HG03039 (cell line): Measurements from ENCODE around the gene MVP.
"Not testable (repeated sequence)": the region's sequence is repeated elsewhere in the genome, so short reads cannot be mapped to it uniquely, and the experiment has no call there.

Source experiments
- ATAC-seq: cut with Tn5 transposase; IDR thresholded peaks from one replicate; pipeline ENCODE4 v1.9.1; 2021; ENCODE audit warnings: mild to moderate bottlenecking, moderate library complexity; ENCODE audit not compliant: unreplicated experiment

Gene MVP

GRCh38 chr16:29814592-29814991 lies 5.7 kb upstream of the MVP start:
- no peak for ATAC-seq

- ATAC-seq = no peak
These were observed 5.1 kb upstream of the MVP start for GRCh38 chr16:29815032-29815721.

- ATAC-seq = peak; percentile 45
These were observed 4.2 kb upstream of the MVP start, which contains the start of gene PAGR1 for GRCh38 chr16:29815793-29816693. PAGR1 (plus strand) TSS chr16:29816152; CDS start chr16:29816526, 374 bp downstream.

- ATAC-seq = peak; percentile 15
These were observed 3.4 kb upstream of the MVP start for GRCh38 chr16:29816694-29817441.

GRCh38 chr16:29818082-29818481 lies 2.2 kb upstream of the MVP start:
- no peak for ATAC-seq

- no peak for ATAC-seq
These were observed 756 bp upstream of the MVP start for GRCh38 chr16:29819506-29819905.

GRCh38 chr16:29820730-29821642 lies 724 bp downstream of the MVP start:
- ATAC-seq = no peak

- ATAC-seq = no peak
These were observed 1.4 kb downstream of the MVP start for GRCh38 chr16:29821643-29822115.

GRCh38 chr16:29824589-29825144 lies 4.4 kb downstream of the MVP start:
- ATAC-seq = no peak

- ATAC-seq = no peak
These were observed 5.1 kb downstream of the MVP start for GRCh38 chr16:29825145-29826044.

- ATAC-seq = no peak
These were observed 6.1 kb downstream of the MVP start for GRCh38 chr16:29826342-29826695.

- no peak for ATAC-seq
These were observed 10.5 kb downstream of the MVP start for GRCh38 chr16:29830774-29831173.

- no peak for ATAC-seq
These were observed 11.2 kb downstream of the MVP start for GRCh38 chr16:29831490-29831889.

- not testable (repeated sequence) for ATAC-seq
These were observed 13.0 kb downstream of the MVP start for GRCh38 chr16:29833219-29833618.

GRCh38 chr16:29834079-29834478 lies 13.8 kb downstream of the MVP start:
- no peak for ATAC-seq

- ATAC-seq = no peak
These were observed 15.7 kb downstream of the MVP start for GRCh38 chr16:29835926-29836325.

- ATAC-seq = no peak
These were observed 16.4 kb downstream of the MVP start for GRCh38 chr16:29836623-29837022.

- ATAC-seq = no peak
These were observed 17.6 kb downstream of the MVP start for GRCh38 chr16:29837841-29838240.

GRCh38 chr16:29839822-29840221 lies 19.6 kb downstream of the MVP start:
- no peak for ATAC-seq
